GM10266 (cell line): ENCODE results near the gene DOCK2.
"Not testable (repeated sequence)": the region's sequence is repeated elsewhere in the genome, so short reads cannot be mapped to it uniquely, and the experiment has no call there.

Experiments
- DNase-seq: peaks from one replicate; pipeline ENCODE4 v3.0.0; 2012; ENCODE audit errors: extremely low spot score
- CTCF ChIP-seq: IDR thresholded peaks from 2 replicates; pipeline ENCODE4 v1.5.1; 2012; ENCODE audit warnings: mild to moderate bottlenecking, low read depth; ENCODE audit not compliant: control insufficient read depth, insufficient read depth; ENCODE audit errors: missing control alignments

The DOCK2 gene

GRCh38 chr5:169765176-169765996 lies 128.3 kb downstream of the DOCK2 start:
- DNase-seq = no peak

GRCh38 chr5:169766943-169767342 lies 129.9 kb downstream of the DOCK2 start:
- DNase-seq = not testable (repeated sequence)

More at GRCh38 chr5:169765176-169765996, 128.3 kb downstream of the DOCK2 start:
- TF ChIP-seq CTCF = no peak

GRCh38 chr5:169767938-169768337 lies 130.9 kb downstream of the DOCK2 start:
- TF ChIP-seq CTCF = no peak
- no peak for DNase-seq

GRCh38 chr5:169768416-169768815 lies 131.3 kb downstream of the DOCK2 start:
- no peak for TF ChIP-seq CTCF
- no peak for DNase-seq

GRCh38 chr5:169770109-169770508 lies 133.0 kb downstream of the DOCK2 start:
- DNase-seq = no peak
- TF ChIP-seq CTCF = no peak

GRCh38 chr5:169772256-169772655 lies 135.2 kb downstream of the DOCK2 start:
- no peak for DNase-seq
- TF ChIP-seq CTCF = no peak

- DNase-seq = no peak
- no peak for TF ChIP-seq CTCF
These were observed 135.6 kb downstream of the DOCK2 start for GRCh38 chr5:169772688-169773087.
